HG03378 (cell line): ENCODE data around the gene KCNIP4.

ENCODE experiments used
- ATAC-seq: cut with Tn5 transposase; IDR thresholded peaks from one replicate; pipeline ENCODE4 v1.9.1; 2021; ENCODE audit warnings: mild to moderate bottlenecking, moderate library complexity; ENCODE audit not compliant: unreplicated experiment

Gene KCNIP4

GRCh38 chr4:21476757-21477156, 471.8 kb downstream of the KCNIP4 start:
- no peak for ATAC-seq

GRCh38 chr4:21474195-21474594, 474.4 kb downstream of the KCNIP4 start:
- no peak for ATAC-seq

GRCh38 chr4:21470535-21470934, 478.0 kb downstream of the KCNIP4 start:
- no peak for ATAC-seq

GRCh38 chr4:21469438-21470300, 478.9 kb downstream of the KCNIP4 start:
- no peak for ATAC-seq

GRCh38 chr4:21467551-21467950, 481.0 kb downstream of the KCNIP4 start:
- ATAC-seq, result no peak

- ATAC-seq, result no peak
Measured at GRCh38 chr4:21457086-21457840, 491.3 kb downstream of the KCNIP4 start.

- ATAC-seq, result no peak
Measured at GRCh38 chr4:21454831-21455230, 493.7 kb downstream of the KCNIP4 start.

GRCh38 chr4:21454201-21454600, 494.4 kb downstream of the KCNIP4 start:
- ATAC-seq, result no peak

- ATAC-seq, result no peak
Measured at GRCh38 chr4:21452931-21453330, 495.6 kb downstream of the KCNIP4 start.

GRCh38 chr4:21451032-21451431, 497.5 kb downstream of the KCNIP4 start:
- no peak for ATAC-seq

- no peak for ATAC-seq
Measured at GRCh38 chr4:21450331-21450730, 498.2 kb downstream of the KCNIP4 start.

GRCh38 chr4:21447301-21448054, 501.1 kb downstream of the KCNIP4 start:
- ATAC-seq, result no peak

GRCh38 chr4:21420166-21420565, 528.4 kb downstream of the KCNIP4 start:
- no peak for ATAC-seq

- no peak for ATAC-seq
Measured at GRCh38 chr4:21415728-21416127, 532.8 kb downstream of the KCNIP4 start.

- ATAC-seq, result no peak
Measured at GRCh38 chr4:21413807-21414370, 534.7 kb downstream of the KCNIP4 start.

- ATAC-seq, result no peak
Measured at GRCh38 chr4:21411086-21411485, 537.5 kb downstream of the KCNIP4 start.

- ATAC-seq, result no peak
Measured at GRCh38 chr4:21410372-21410771, 538.2 kb downstream of the KCNIP4 start.

- ATAC-seq, result no peak
Measured at GRCh38 chr4:21387683-21388082, 560.9 kb downstream of the KCNIP4 start.

- no peak for ATAC-seq
Measured at GRCh38 chr4:21386166-21386780, 562.3 kb downstream of the KCNIP4 start.

GRCh38 chr4:21385706-21386105, 562.9 kb downstream of the KCNIP4 start:
- ATAC-seq, result no peak

GRCh38 chr4:21384609-21385008, 564.0 kb downstream of the KCNIP4 start:
- ATAC-seq, result no peak
